GM12865 (cell line): ENCODE data around the gene RNPEP.

Experiments
- DNase-seq: peaks from one replicate; pipeline ENCODE4 v3.0.0; 2010; ENCODE audit warnings: low read depth
- H3K4me3 ChIP-seq: 2 replicates; pipeline ENCODE4 v1.5.1; 2011; ENCODE audit warnings: mild to moderate bottlenecking, low read depth, low read length, control low read depth
- CTCF ChIP-seq: IDR thresholded peaks from 2 replicates; pipeline ENCODE4 v1.5.1; 2011; ENCODE audit warnings: low read length, control low read depth, low read depth, inconsistent platforms; ENCODE audit not compliant: insufficient read depth; ENCODE audit errors: missing control alignments

The RNPEP gene

GRCh38 chr1:201964261-201964660, 18.2 kb upstream of the RNPEP start:
- no peak overlapping the region for H3K4me3 ChIP-seq
- TF ChIP-seq CTCF, result no peak
- DNase-seq, result no peak

GRCh38 chr1:201966171-201966570, 16.3 kb upstream of the RNPEP start:
- peak; percentile 19 for DNase-seq
- H3K4me3 ChIP-seq, result no peak overlapping the region
- TF ChIP-seq CTCF, result no peak

- no peak for DNase-seq
- no peak for TF ChIP-seq CTCF
- no peak overlapping the region for H3K4me3 ChIP-seq
Measured at GRCh38 chr1:201968202-201968925, 14.1 kb upstream of the RNPEP start.

GRCh38 chr1:201970334-201971159, 11.9 kb upstream of the RNPEP start:
- H3K4me3 ChIP-seq, result no peak overlapping the region
- TF ChIP-seq CTCF, result no peak
- no peak for DNase-seq

GRCh38 chr1:201982082-201982622, 296 bp upstream of the RNPEP start:
- peak overlapping the region; percentile 62 for H3K4me3 ChIP-seq
- DNase-seq, result no peak
- TF ChIP-seq CTCF, result no peak

- peak overlapping the region; percentile 62 for H3K4me3 ChIP-seq
- DNase-seq, result no peak
- no peak for TF ChIP-seq CTCF
Measured at GRCh38 chr1:201983380-201983805, 945 bp downstream of the RNPEP start.
